Osteocyte (in vitro differentiated cells): Measurements from ENCODE around the gene B3GALT4. TPM values are rescaled to one million over a fixed set of nuclear protein-coding genes. Genes with fewer than 3 reads are reported as not detected.

Experiments
- DNase-seq: peaks from one replicate; pipeline ENCODE4 v3.0.0; 2021; ENCODE audit warnings: mixed read lengths; ENCODE audit not compliant: unreplicated experiment; ENCODE audit errors: extremely low spot score
- H3K27ac Mint-ChIP-seq: one replicate; pipeline ENCODE4 v1.8.0; 2021; ENCODE audit warnings: mild to moderate bottlenecking, mixed read lengths; ENCODE audit not compliant: unreplicated experiment
- H3K27me3 Mint-ChIP-seq: one replicate; pipeline ENCODE4 v1.8.0; 2021; ENCODE audit warnings: mixed read lengths; ENCODE audit not compliant: unreplicated experiment
- H3K36me3 Mint-ChIP-seq: one replicate; pipeline ENCODE4 v1.8.0; 2021; ENCODE audit warnings: mixed read lengths; ENCODE audit not compliant: unreplicated experiment
- H3K4me1 Mint-ChIP-seq: one replicate; pipeline ENCODE4 v1.8.0; 2021; ENCODE audit warnings: mixed read lengths; ENCODE audit not compliant: unreplicated experiment
- H3K4me3 Mint-ChIP-seq: one replicate; pipeline ENCODE4 v1.8.0; 2021; ENCODE audit warnings: mild to moderate bottlenecking, moderate library complexity, mixed read lengths; ENCODE audit not compliant: unreplicated experiment
- H3K9me3 Mint-ChIP-seq: one replicate; pipeline ENCODE4 v1.8.0; 2021; ENCODE audit warnings: mixed read lengths; ENCODE audit not compliant: unreplicated experiment
- total RNA-seq: library from RNA; stranded (reverse); gene quantifications from 2 replicates; pipeline ENCODE4 v1.2.1, GENCODE V29; 2021
- TF ChIP-seq, protein P1 (sequence below): fragments of 200-600 bp; sonication (generic); IDR thresholded peaks from 2 replicates; pipeline ENCODE4 v1.5.0; 2021; ENCODE audit warnings: antibody characterized with exemption, mild to moderate bottlenecking, moderate library complexity

Gene B3GALT4
- total RNA-seq, 1 donor from 2014 or later, result 6.3 TPM

DNA sequence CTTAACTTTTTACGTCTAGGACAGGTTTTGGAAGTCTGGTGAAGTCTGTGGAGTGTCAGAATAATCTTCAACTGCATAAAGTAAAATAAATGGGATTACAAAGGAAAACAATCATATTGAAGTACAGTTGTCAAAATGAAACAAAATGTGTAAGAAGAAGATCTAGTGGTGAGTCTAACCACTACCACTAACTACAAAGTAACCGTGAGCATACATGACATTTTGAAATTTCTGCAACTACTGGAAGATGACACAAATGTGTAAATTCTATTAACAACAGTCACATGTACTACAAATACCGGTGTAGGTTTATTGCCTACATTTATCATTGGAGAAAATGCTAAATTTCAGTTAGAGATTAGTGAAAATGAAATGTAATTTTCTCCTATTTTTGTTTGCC is 35.0 kb upstream of the B3GALT4 start:
- Mint-ChIP-seq H3K36me3 (no peaks in the 10 kb centered on the region), H3K4me3 (no peak overlapping the region)

DNA sequence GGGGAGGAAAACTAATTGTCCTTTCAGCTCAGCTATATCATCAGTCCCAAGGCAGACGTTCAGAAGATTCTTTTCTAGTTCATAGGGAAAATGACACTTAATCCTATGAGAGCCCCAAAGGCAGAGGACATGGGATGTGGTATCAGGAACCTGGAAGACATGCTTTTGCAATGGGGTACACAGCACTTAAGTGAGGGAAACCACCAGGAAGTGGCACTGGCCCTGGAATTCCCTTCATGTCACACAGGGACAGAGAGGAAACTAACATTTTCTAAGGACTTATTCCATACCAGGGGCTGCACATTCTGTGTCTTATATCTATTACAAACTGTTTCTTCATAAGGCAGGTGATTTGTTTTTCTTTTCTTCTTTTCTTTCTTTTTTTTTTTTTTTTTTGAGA is 33.4 kb upstream of the B3GALT4 start:
- H3K9me3 Mint-ChIP-seq, result no peaks in the 10 kb centered on the region
- no peak overlapping the region for H3K4me3 Mint-ChIP-seq
- H3K27me3 Mint-ChIP-seq, result peaks cover 33% of the 10 kb centered on the region
- TF ChIP-seq, protein P1, sequence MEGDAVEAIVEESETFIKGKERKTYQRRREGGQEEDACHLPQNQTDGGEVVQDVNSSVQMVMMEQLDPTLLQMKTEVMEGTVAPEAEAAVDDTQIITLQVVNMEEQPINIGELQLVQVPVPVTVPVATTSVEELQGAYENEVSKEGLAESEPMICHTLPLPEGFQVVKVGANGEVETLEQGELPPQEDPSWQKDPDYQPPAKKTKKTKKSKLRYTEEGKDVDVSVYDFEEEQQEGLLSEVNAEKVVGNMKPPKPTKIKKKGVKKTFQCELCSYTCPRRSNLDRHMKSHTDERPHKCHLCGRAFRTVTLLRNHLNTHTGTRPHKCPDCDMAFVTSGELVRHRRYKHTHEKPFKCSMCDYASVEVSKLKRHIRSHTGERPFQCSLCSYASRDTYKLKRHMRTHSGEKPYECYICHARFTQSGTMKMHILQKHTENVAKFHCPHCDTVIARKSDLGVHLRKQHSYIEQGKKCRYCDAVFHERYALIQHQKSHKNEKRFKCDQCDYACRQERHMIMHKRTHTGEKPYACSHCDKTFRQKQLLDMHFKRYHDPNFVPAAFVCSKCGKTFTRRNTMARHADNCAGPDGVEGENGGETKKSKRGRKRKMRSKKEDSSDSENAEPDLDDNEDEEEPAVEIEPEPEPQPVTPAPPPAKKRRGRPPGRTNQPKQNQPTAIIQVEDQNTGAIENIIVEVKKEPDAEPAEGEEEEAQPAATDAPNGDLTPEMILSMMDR, result no peak
- no peak for DNase-seq
- H3K27ac Mint-ChIP-seq, result no peak overlapping the region
- H3K36me3 Mint-ChIP-seq, result no peaks in the 10 kb centered on the region
- H3K4me1 Mint-ChIP-seq, result peaks cover 6% of the 10 kb centered on the region

More for the DNA sequence above, 35.0 kb upstream of the B3GALT4 start:
- TF ChIP-seq, protein P1, result no peak
- H3K27ac Mint-ChIP-seq, result no peak overlapping the region
- no peaks in the 10 kb centered on the region for H3K9me3 Mint-ChIP-seq
- H3K27me3 Mint-ChIP-seq, result peaks cover 43% of the 10 kb centered on the region
- DNase-seq, result no peak
- no peaks in the 10 kb centered on the region for H3K4me1 Mint-ChIP-seq

DNA sequence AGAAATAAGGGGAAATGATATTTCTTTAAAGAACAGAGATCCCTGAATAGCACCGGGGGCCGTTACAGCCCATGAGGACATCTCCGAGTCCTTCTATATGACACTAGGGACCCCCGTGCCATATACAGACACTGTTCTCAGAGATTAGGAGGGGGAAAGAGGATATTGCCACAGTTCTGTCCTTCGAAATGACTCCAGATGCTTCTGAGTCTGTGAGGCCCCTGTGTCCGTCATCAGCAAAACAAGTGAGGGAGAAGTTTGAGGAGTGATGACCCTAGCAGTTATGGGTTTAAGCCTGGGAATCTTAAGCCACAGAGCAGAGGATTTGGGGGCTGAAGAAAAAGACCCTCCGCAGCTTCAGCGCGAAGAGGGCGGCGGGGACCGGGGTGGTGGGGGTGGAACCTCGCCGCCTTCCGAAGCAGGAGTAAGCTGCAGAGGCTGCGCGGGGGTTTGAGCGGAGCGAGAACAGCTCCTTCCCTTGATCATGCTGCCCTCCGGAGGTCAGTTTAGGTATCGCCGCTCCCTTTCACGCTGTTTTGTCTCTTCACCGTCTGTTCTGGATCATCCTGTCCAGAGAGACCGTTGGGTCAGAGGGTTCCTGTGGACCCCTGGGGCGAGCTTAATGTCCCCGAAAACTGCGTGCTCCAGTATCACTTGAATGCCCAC is 28.8 kb upstream of the B3GALT4 start:
- DNase-seq, result peak; percentile 94
- peak overlapping the region; percentile 85 for H3K4me3 Mint-ChIP-seq
- H3K36me3 Mint-ChIP-seq, result peaks cover 14% of the 10 kb centered on the region
- no peaks in the 10 kb centered on the region for H3K9me3 Mint-ChIP-seq
- TF ChIP-seq, protein P1, result peak; percentile 97
- peak overlapping the region; percentile 99 for H3K27ac Mint-ChIP-seq
- peaks cover 34% of the 10 kb centered on the region for H3K4me1 Mint-ChIP-seq
- peaks cover 7% of the 10 kb centered on the region for H3K27me3 Mint-ChIP-seq

DNA sequence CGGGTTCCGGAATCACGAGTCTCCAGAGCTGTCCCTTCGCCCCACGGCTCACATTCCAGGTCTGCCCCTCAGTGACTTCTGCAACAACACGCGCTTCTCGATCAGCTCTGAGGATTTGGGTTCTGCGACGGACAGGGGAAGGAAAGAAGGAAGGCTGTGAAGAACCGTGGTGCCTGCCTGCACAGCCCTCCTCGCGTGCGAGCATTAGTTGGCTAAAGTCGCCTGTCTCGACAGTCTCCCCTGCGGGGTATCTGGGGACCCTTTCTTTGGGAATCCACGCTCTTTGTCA is 28.3 kb upstream of the B3GALT4 start:
- Mint-ChIP-seq H3K27me3 (peaks cover 2% of the 10 kb centered on the region), H3K4me3 (peak overlapping the region; percentile 85), H3K4me1 (peaks cover 34% of the 10 kb centered on the region), H3K9me3 (no peaks in the 10 kb centered on the region), H3K36me3 (peaks cover 14% of the 10 kb centered on the region), H3K27ac (peak overlapping the region; percentile 99)
- no peak for DNase-seq
- TF ChIP-seq, protein P1, result no peak

DNA sequence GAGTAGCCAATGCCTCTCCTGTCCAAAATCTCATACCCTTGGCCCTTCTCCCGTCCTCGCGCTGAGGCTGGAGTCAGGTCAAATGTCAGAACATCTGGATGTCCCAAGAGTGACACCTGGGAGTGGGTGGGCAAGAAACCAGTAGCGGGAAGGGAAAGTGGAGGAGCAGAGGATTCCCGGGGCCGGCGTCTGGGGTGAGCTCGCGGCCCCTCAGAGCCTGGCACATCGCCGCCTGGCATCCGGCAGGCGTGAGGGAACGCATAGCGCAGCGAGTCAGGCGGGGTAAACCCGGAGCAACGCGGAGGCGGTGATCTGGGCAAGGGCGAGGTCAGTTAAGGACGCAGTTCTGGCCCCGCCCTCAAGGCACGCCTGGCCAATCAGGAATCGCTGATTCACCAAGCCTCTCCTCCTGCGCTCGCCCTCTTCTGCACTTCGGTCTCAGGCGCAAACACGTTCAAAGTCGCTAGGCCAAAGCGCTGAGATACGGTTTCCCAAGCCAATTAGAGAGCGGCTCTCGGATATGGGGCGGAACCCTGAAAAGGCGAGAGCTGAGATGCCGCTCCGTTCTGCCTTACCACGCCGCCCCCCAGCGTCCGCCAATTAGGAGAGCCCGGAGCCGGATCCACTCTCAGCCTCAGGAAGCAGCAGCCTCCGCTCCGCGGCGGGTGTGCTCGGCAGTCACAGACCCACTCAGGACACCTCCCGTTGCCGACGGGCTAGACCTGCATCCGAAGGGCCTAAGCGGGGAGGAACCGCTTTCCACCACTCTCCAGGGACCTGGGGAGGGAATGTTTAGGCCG is 27.8 kb upstream of the B3GALT4 start:
- H3K4me1 Mint-ChIP-seq, result peaks cover 34% of the 10 kb centered on the region
- no peaks in the 10 kb centered on the region for H3K27me3 Mint-ChIP-seq

More for the DNA sequence above, 27.8 kb upstream of the B3GALT4 start:
- Mint-ChIP-seq H3K9me3 (no peaks in the 10 kb centered on the region), H3K36me3 (peaks cover 16% of the 10 kb centered on the region), H3K4me3 (peak overlapping the region; percentile 85), H3K27ac (peak overlapping the region; percentile 99)
- TF ChIP-seq, protein P1, result peak; percentile 32
- peak; percentile 97 for DNase-seq
